Spleen (tissue), 11 donors: Measurements from ENCODE around the gene AKAP6. TPM values are rescaled to one million over a fixed set of nuclear protein-coding genes. Genes with fewer than 3 reads are reported as not detected.
A peak's percentile ranks its signal among the peaks of the same experiment; 100 is the strongest.

ENCODE experiments used
- DNase-seq: peaks from one replicate; pipeline ENCODE4 v3.0.0-alpha.2; 2020
- H3K27ac ChIP-seq, 8 donors: fragments of 200-600 bp; sonication (generic) in 7 of 8; 1 replicate in 4 of 8; 2 replicates in 4 of 8; pipeline versions ENCODE4 v1.5.0 to v1.8.0; 2016 to 2021; ENCODE audit warnings: inconsistent platforms in 4 of 8, mild to moderate bottlenecking in 4 of 8, moderate library complexity in 1 of 8
- H3K27me3 ChIP-seq, 7 donors: fragments of 200-600 bp; sonication (generic) in 6 of 7; replicated peaks in 1 of 7; 1 replicate in 4 of 7; 2 replicates in 3 of 7; pipeline versions ENCODE4 v1.5.0 to v1.8.0; 2016 to 2021; ENCODE audit warnings: inconsistent platforms in 3 of 7, mild to moderate bottlenecking in 1 of 7
- H3K36me3 ChIP-seq, 6 donors: fragments of 200-600 bp; sonication (generic) in 5 of 6; 1 replicate in 4 of 6; 2 replicates in 2 of 6; pipeline versions ENCODE4 v1.5.0 to v1.8.0; 2016 to 2021; ENCODE audit warnings: inconsistent platforms in 2 of 6
- H3K4me1 ChIP-seq, 6 donors: fragments of 200-600 bp; sonication (generic) in 5 of 6; 1 replicate in 3 of 6; 2 replicates in 3 of 6; pipeline versions ENCODE4 v1.5.0 to v1.8.0; 2016 to 2021; ENCODE audit warnings: inconsistent platforms in 3 of 6
- H3K4me3 ChIP-seq, 8 donors: fragments of 200-600 bp; sonication (generic) in 7 of 8; 1 replicate in 4 of 8; 2 replicates in 4 of 8; pipeline versions ENCODE4 v1.5.0 to v1.8.0; 2016 to 2021; ENCODE audit warnings: inconsistent platforms in 4 of 8, mild to moderate bottlenecking in 4 of 8, moderate library complexity in 2 of 8
- H3K9me3 ChIP-seq, 8 donors: fragments of 200-600 bp; sonication (generic) in 7 of 8; 1 replicate in 4 of 8; 2 replicates in 4 of 8; pipeline versions ENCODE4 v1.5.0 to v1.8.0; 2016 to 2021; ENCODE audit warnings: inconsistent platforms in 4 of 8
- POLR2A ChIP-seq, 3 donors: fragments of 450-650 bp; IDR thresholded peaks; one replicate each; pipeline ENCODE4 v1.5.1; 2017; ENCODE audit warnings: antibody characterized with exemption in 3 of 3, mild to moderate bottlenecking in 1 of 3
- POLR2AphosphoS5 ChIP-seq, 3 donors: sonication (generic); formaldehyde crosslinking; IDR thresholded peaks; one replicate each; pipeline ENCODE4 v1.5.1; 2017; ENCODE audit warnings: antibody characterized with exemption in 3 of 3
- WGBS, 5 donors: extraction: QIAGEN DNeasy Blood & Tissue Kit in 3 of 5; methylation state at CpG; one replicate each; pipeline versions ENCODE4 v1.1.5 to v1.1.7; 2013 to 2018; 5-methylcytosine and 5-hydroxymethylcytosine counted together
- intact Hi-C: fragments of 100-400 bp; cut with DNase I; formaldehyde crosslinking; loops from one replicate; pipeline ENCODE4 v1.15.0; 2023; ENCODE audit warnings: low total_unique reads
- polyA plus RNA-seq, 3 donors: library from polyadenylated mRNA; stranded (reverse); fragments of 200-250 nt; gene quantifications; one replicate each; pipeline ENCODE4 v1.2.1, GENCODE V29; 2013
- total RNA-seq, 7 donors: library from RNA; depleted of rRNA in 3 of 7; stranded (reverse); fragments of >200 nt in 3 of 7; fragmentation: NEBNext Ultra II Directional in 4 of 7; extraction: Animal tissue kit (Norgen Biotek cat#: 25700) in 4 of 7; gene quantifications; one replicate each; pipeline versions ENCODE4 v1.1.0 to v1.2.1, GENCODE V29; 2016 to 2021
- TF ChIP-seq, protein P1 (sequence below), 11 experiments: fragments of 200-600 bp in 7 of 11; fragments of 450-650 bp in 4 of 11; sonication (generic) in 4 of 11; IDR thresholded peaks in 8 of 11; conservative IDR thresholded peaks in 3 of 11; 1 replicate in 7 of 11; 2 replicates in 4 of 11; pipeline versions ENCODE4 v1.4.0 to v1.8.0; 2016 to 2021; ENCODE audit warnings: antibody characterized with exemption in 11 of 11, inconsistent platforms in 4 of 11, mild to moderate bottlenecking in 1 of 11
- donor health status: healthy with polysubstance abuse.
- donor health status: DM: no; HTN: no; CAD: no; lungs with moderate emphysema.
- donor health status: DM: no; HTN: no; CAD: no.
- donor health status: Bipolar disorder and iron deficiency.
- donor health status: healthy.
- donor health status: DM: no; HTN: no; CAD: no.
- donor health status: DM: yes; HTN: yes; CAD: no.

AKAP6 gene
- total and polyA plus RNA-seq, 10 donors: 0.20 to 12.1 (median 4.8) TPM

DNA sequence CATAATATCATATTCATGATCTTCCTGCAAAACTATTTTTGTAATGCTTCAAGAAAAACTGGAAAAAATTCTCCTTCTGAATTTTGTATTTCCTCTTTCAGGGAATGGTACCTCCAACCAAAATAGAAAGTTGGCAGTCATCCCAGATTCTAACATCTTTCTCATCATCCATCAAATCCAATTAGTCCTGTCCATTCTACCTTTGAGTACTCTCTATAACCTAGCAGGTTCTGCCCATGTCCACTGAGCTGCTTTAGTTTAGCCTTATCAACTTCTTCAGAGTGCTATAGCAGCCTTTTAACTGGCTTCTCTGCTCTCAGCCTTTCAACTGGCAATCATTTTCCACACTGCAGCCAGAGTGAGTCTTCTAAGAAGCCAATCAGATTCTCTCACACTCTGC lies 236.2 kb downstream of the AKAP6 start:
- H3K4me3 ChIP-seq: no peak overlapping the region
- DNase-seq: no peak
- intact Hi-C loops: no loop called here
- H3K4me1 ChIP-seq: peaks cover 4 to 28% (median 9%) of the 10 kb centered on the region in 6 donors
- no peak for TF ChIP-seq POLR2AphosphoS5 (IDR thresholded peaks at IDR 0.05)
- TF ChIP-seq, protein P1, sequence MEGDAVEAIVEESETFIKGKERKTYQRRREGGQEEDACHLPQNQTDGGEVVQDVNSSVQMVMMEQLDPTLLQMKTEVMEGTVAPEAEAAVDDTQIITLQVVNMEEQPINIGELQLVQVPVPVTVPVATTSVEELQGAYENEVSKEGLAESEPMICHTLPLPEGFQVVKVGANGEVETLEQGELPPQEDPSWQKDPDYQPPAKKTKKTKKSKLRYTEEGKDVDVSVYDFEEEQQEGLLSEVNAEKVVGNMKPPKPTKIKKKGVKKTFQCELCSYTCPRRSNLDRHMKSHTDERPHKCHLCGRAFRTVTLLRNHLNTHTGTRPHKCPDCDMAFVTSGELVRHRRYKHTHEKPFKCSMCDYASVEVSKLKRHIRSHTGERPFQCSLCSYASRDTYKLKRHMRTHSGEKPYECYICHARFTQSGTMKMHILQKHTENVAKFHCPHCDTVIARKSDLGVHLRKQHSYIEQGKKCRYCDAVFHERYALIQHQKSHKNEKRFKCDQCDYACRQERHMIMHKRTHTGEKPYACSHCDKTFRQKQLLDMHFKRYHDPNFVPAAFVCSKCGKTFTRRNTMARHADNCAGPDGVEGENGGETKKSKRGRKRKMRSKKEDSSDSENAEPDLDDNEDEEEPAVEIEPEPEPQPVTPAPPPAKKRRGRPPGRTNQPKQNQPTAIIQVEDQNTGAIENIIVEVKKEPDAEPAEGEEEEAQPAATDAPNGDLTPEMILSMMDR (IDR thresholded peaks at IDR 0.05 in 8 of 11, conservative IDR thresholded peaks at IDR 0.05 in 3 of 11): no peak
- no peak for TF ChIP-seq POLR2A (IDR thresholded peaks at IDR 0.05)
- no peaks in the 10 kb centered on the region for H3K9me3 ChIP-seq
- H3K27me3 ChIP-seq: no peaks in the 10 kb centered on the region
- H3K27ac ChIP-seq: peak overlapping the region in 3 of 8 donors; percentile 27 to 54 (median 50)
- H3K36me3 ChIP-seq: no peaks in the 10 kb centered on the region

DNA sequence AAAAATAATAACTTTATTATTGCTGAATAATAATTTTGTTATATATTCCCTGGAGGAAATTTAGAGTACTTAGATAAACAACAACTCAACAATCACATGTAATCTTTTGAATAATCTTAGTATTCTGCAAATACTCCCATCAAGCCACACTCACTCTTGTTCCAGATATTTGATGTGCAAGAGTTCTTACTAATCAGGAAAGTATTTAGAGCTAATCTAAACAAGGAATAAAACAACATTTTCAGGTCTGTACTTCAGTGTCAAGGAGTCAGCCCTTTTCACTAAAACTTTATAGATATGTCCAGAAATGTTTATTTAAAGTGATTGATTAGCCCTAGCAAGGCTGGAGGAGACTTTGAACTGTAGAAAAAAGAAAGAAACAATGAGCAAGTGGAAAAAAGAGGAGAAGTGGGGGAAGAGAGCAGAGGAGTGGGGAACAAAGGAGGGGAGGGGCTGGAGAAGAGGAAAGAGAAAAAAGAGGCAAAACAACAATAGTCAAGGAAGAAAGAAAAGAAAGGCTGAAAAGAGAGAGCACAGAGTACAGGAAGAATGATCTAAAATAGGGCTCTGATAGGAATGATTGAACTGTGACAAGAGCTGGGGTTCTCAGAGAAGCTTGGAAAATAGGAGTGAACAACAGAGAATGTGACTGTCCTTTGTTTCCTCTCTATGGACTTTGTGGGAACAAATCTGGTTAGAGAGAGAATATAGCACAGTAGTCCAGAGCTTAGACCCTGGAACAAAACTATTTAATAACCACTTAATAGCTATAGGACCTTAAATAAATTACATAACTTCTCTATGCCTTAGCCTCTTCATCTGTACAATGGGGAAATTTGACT lies 238.7 kb downstream of the AKAP6 start:
- Histone ChIP-seq H3K4me1 (peaks cover 4 to 22% (median 9%) of the 10 kb centered on the region in 6 donors), H3K36me3 (no peaks in the 10 kb centered on the region), H3K27me3 (no peaks in the 10 kb centered on the region), H3K4me3 (no peak overlapping the region), H3K27ac (no peak overlapping the region), H3K9me3 (no peaks in the 10 kb centered on the region)
- intact Hi-C loops: no loop called here
- TF ChIP-seq POLR2A (IDR thresholded peaks at IDR 0.05): no peak
- TF ChIP-seq POLR2AphosphoS5 (IDR thresholded peaks at IDR 0.05): no peak
- TF ChIP-seq, protein P1 (IDR thresholded peaks at IDR 0.05 in 8 of 11, conservative IDR thresholded peaks at IDR 0.05 in 3 of 11): no peak
- DNase-seq: no peak

DNA sequence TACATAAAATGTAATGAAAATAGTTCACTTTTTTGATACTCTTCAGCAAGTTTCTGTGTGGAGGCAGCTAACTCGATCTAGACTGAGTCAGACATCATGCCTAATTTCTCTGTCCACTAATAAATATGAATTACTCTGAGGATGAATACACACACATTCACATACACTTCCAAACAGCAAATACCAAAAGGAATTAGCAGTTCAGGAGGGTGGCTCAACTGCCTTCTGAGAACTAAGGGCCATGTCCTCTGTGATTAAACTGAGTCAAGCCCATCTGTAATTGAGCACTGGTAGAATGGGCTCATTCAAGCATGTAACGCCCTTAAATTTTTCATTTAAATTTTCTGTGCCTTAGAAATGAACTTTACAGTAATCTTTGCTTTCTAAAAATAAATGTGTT lies 242.5 kb downstream of the AKAP6 start:
- 78 to 91% (median 89%) methylated on average over 2 of the region's 2 CpGs for WGBS, 5 donors
- no peaks in the 10 kb centered on the region for H3K36me3 ChIP-seq
- no peak overlapping the region for H3K4me3 ChIP-seq
- no peak overlapping the region for H3K27ac ChIP-seq
- peaks cover 0 to 4% (median 0%) of the 10 kb centered on the region in 6 donors for H3K4me1 ChIP-seq
- TF ChIP-seq, protein P1 (IDR thresholded peaks at IDR 0.05 in 8 of 11, conservative IDR thresholded peaks at IDR 0.05 in 3 of 11): no peak
- TF ChIP-seq POLR2A (IDR thresholded peaks at IDR 0.05) (no peak), POLR2AphosphoS5 (IDR thresholded peaks at IDR 0.05) (no peak)
- H3K9me3 ChIP-seq: no peaks in the 10 kb centered on the region
- no peaks in the 10 kb centered on the region for H3K27me3 ChIP-seq
- DNase-seq: no peak
- intact Hi-C loops: loop anchor here (10.0 kb wide), 2 partner anchors 863 to 1753 kb away; no protein-coding TSS in a partner anchor
